Ovary (tissue), 3 donors: ENCODE measurements around the gene POU2AF2.

Experiments
- CTCF ChIP-seq, 3 donors: fragments of 450-650 bp in 2 of 3; fragments of 200-600 bp in 1 of 3; IDR thresholded peaks; one replicate each; pipeline versions ENCODE4 v1.5.1 to v1.8.0; 2016 to 2022; ENCODE audit warnings: antibody characterized with exemption in 3 of 3, mild to moderate bottlenecking in 1 of 3
- EP300 ChIP-seq: sonication (generic); formaldehyde crosslinking; IDR thresholded peaks from one replicate; pipeline ENCODE4 v1.6.1; 2017; ENCODE audit warnings: antibody characterized with exemption
- POLR2A ChIP-seq: fragments of 450-650 bp; IDR thresholded peaks from one replicate; pipeline ENCODE4 v1.6.1; 2017; ENCODE audit warnings: antibody characterized with exemption, mild to moderate bottlenecking, moderate library complexity
- donor health status: DM: no; HTN: no; CAD: no.

- TF ChIP-seq POLR2A (no peak), CTCF (IDR thresholded peaks at IDR 0.05) (no peak), EP300 (no peak)
Observed at GRCh38 chr11:111264646-111265045, 19.1 kb downstream of the POU2AF2 start.
